Right cardiac atrium (tissue), 5 donors: ENCODE results near the gene NDUFS5. TPM values are rescaled to one million over a fixed set of nuclear protein-coding genes. Genes with fewer than 3 reads are reported as not detected.
"Not testable (repeated sequence)": the region's sequence is repeated elsewhere in the genome, so short reads cannot be mapped to it uniquely, and the experiment has no call there.

Source experiments
- ATAC-seq, 2 donors: fragments of 200-7000 bp; cut with Tn5 transposase; one replicate each; pipeline versions ENCODE4 v1.8.0 to v1.9.1; 2020; ENCODE audit warnings: moderate library complexity in 2 of 2, mild to moderate bottlenecking in 1 of 2
- DNase-seq, 3 donors: peaks; one replicate each; pipeline ENCODE4 v3.0.0-alpha.2; 2020
- H3K27ac ChIP-seq: one replicate; pipeline ENCODE4 v1.5.1; 2013; ENCODE audit warnings: mild to moderate bottlenecking, low read length, control low read depth, moderate library complexity
- H3K27me3 ChIP-seq: one replicate; pipeline ENCODE4 v1.6.1; 2013; ENCODE audit not compliant: control insufficient read depth, insufficient read depth
- H3K4me1 ChIP-seq: one replicate; pipeline ENCODE4 v1.6.1; 2013; ENCODE audit warnings: low read length; ENCODE audit not compliant: control insufficient read depth, insufficient read depth
- H3K4me3 ChIP-seq: one replicate; pipeline ENCODE4 v1.5.1; 2013; ENCODE audit warnings: low read length, control low read depth
- H3K9me3 ChIP-seq: one replicate; pipeline ENCODE4 v1.6.1; 2013; ENCODE audit warnings: low read length; ENCODE audit not compliant: control insufficient read depth
- WGBS: extraction: QIAGEN DNeasy Blood & Tissue Kit; methylation state at CpG from one replicate; pipeline ENCODE4 v1.1.7; 2013; 5-methylcytosine and 5-hydroxymethylcytosine counted together
- intact Hi-C, 4 donors: fragments of 100-400 bp; cut with DNase I; formaldehyde crosslinking; loops; one replicate each; pipeline versions ENCODE4 v1.11.0 to v1.14.0; 2022 to 2023
- long read RNA-seq, 4 donors: library from polyadenylated mRNA; unstranded; transcript quantifications; one replicate each; pipeline ENCODE4 v2.0.0, GENCODE V29; 2020 to 2021
- polyA plus RNA-seq: library from polyadenylated mRNA; stranded (reverse); fragments of 200-250 nt; gene quantifications from one replicate; pipeline ENCODE4 v1.2.3, GENCODE V29; 2013
- total RNA-seq, 4 donors: library from RNA; stranded (reverse); fragmentation: NEBNext Ultra II Directional; extraction: Animal tissue kit (Norgen Biotek cat#: 25700); gene quantifications; one replicate each; pipeline ENCODE4 v1.2.1, GENCODE V29; 2021
- donor health status: healthy with polysubstance abuse.
- donor health status: DM: no; HTN: yes; CAD: no.
- donor health status: DM: no; HTN: no; CAD: no.
- donor health status: DM: no; HTN: yes; CAD: no; lungs with severe emphysema.
- donor health status: DM: yes; HTN: yes; CAD: no.

The NDUFS5 gene
- total RNA-seq (100 to 1,000 TPM; 466 to 643 (median 510) TPM), polyA plus RNA-seq (2,285 TPM)
- long read RNA-seq, donor 1, transcript NDUFS5-201 (3 exons, 544 nt) = major isoform, 59 of 127 reads
- long read RNA-seq, donor 1, transcript NDUFS5-202 (3 exons, 548 nt) = minor isoform, 57 of 127 reads
- long read RNA-seq, donor 1, partial matches to known transcripts = 11 of 127 reads
- long read RNA-seq, donor 1, other reads (novel, unspliced or antisense) = 0 of 127 reads
- long read RNA-seq, donor 2, transcript NDUFS5-201 (3 exons, 544 nt) = major isoform, 95 of 185 reads
- long read RNA-seq, donor 2, transcript NDUFS5-202 (3 exons, 548 nt) = minor isoform, 80 of 185 reads
- long read RNA-seq, donor 2, partial matches to known transcripts = 10 of 185 reads
- long read RNA-seq, donor 2, other reads (novel, unspliced or antisense) = 0 of 185 reads
- long read RNA-seq, donor 3, transcript NDUFS5-201 (3 exons, 544 nt) = major isoform, 33 of 60 reads
- long read RNA-seq, donor 3, transcript NDUFS5-202 (3 exons, 548 nt) = minor isoform, 24 of 60 reads
- long read RNA-seq, donor 3, partial matches to known transcripts = 3 of 60 reads
- long read RNA-seq, donor 3, other reads (novel, unspliced or antisense) = 0 of 60 reads
- long read RNA-seq, donor 4, transcript NDUFS5-201 (3 exons, 544 nt) = major isoform, 77 of 135 reads
- long read RNA-seq, donor 4, transcript NDUFS5-202 (3 exons, 548 nt) = minor isoform, 49 of 135 reads
- long read RNA-seq, donor 4, partial matches to known transcripts = 9 of 135 reads
- long read RNA-seq, donor 4, other reads (novel, unspliced or antisense) = 0 of 135 reads

GRCh38 chr1:39026051-39026865, at the start of gene NDUFS5:
Gene NDUFS5 (plus strand): TSS chr1:39026350. CDS start chr1:39028725, 2,375 bp downstream.
- peaks cover 3% of the 10 kb centered on the region for H3K4me1 ChIP-seq
- DNase-seq (peak; percentile 94 to 97 (median 95)), ATAC-seq (peak; percentile 95)
- intact Hi-C loops = no loop called here
- H3K27ac ChIP-seq = peak within 1 kb of the TSS; percentile 98
- no peaks in the 10 kb centered on the region for H3K9me3 ChIP-seq
- WGBS = under 1% methylated on average over 47 of the region's 47 CpGs
- H3K4me3 ChIP-seq = peak within 1 kb of the TSS; percentile 80
- H3K27me3 ChIP-seq = no peaks in the 10 kb centered on the region

GRCh38 chr1:38977399-38978244, 48.5 kb upstream of the NDUFS5 start:
- H3K27me3 ChIP-seq, H3K27ac ChIP-seq, H3K4me3 ChIP-seq, H3K9me3 ChIP-seq, ATAC-seq, intact Hi-C loops, DNase-seq, H3K4me1 ChIP-seq: not testable (repeated sequence)
- 89% methylated on average over 12 of the region's 12 CpGs for WGBS

- H3K27ac ChIP-seq, H3K27me3 ChIP-seq, H3K9me3 ChIP-seq, ATAC-seq, H3K4me3 ChIP-seq, H3K4me1 ChIP-seq, intact Hi-C loops, DNase-seq: not testable (repeated sequence)
- WGBS = 91% methylated on average over 6 of the region's 6 CpGs
Observed at GRCh38 chr1:38978245-38978542, 48.0 kb upstream of the NDUFS5 start.

- 43% methylated on average over 1 of the region's 1 CpG for WGBS
- H3K4me3 ChIP-seq, ATAC-seq, H3K27ac ChIP-seq, H3K27me3 ChIP-seq, H3K4me1 ChIP-seq, intact Hi-C loops, H3K9me3 ChIP-seq, DNase-seq: not testable (repeated sequence)
Observed at GRCh38 chr1:38979380-38979779, 46.8 kb upstream of the NDUFS5 start.

GRCh38 chr1:38989979-38990378, 36.2 kb upstream of the NDUFS5 start:
- no peak overlapping the region for H3K27ac ChIP-seq
- no peak for ATAC-seq

GRCh38 chr1:38990386-38990737, 35.8 kb upstream of the NDUFS5 start:
- H3K4me3 ChIP-seq = peak overlapping the region; percentile 99
- no peaks in the 10 kb centered on the region for H3K9me3 ChIP-seq
- peak overlapping the region; percentile 98 for H3K27ac ChIP-seq
- ATAC-seq (no peak), DNase-seq (no peak)
- H3K27me3 ChIP-seq = no peaks in the 10 kb centered on the region
- peaks cover 6% of the 10 kb centered on the region for H3K4me1 ChIP-seq
- intact Hi-C loops = loop anchor here in 2 of 4 donors (10.0 kb wide), 1 partner anchor 126 kb away; no protein-coding TSS in a partner anchor
- 29% methylated on average over 5 of the region's 5 CpGs for WGBS

More at GRCh38 chr1:38989979-38990378, 36.2 kb upstream of the NDUFS5 start:
- intact Hi-C loops = loop anchor here in 2 of 4 donors (10.0 kb wide), 1 partner anchor 125 kb away; no protein-coding TSS in a partner anchor
- peaks cover 5% of the 10 kb centered on the region for H3K4me1 ChIP-seq
- no peaks in the 10 kb centered on the region for H3K27me3 ChIP-seq
- no peak overlapping the region for H3K4me3 ChIP-seq
- H3K9me3 ChIP-seq = no peaks in the 10 kb centered on the region
- WGBS = 50% methylated on average over 2 of the region's 2 CpGs
- no peak for DNase-seq

GRCh38 chr1:38990738-38991637, 35.2 kb upstream of the NDUFS5 start, which contains the start of gene AKIRIN1:
Gene AKIRIN1 (plus strand): TSS chr1:38991276. CDS start chr1:38991381, 105 bp downstream.
- Histone ChIP-seq H3K27me3 (no peaks in the 10 kb centered on the region), H3K4me1 (peaks cover 6% of the 10 kb centered on the region), H3K4me3 (peak within 1 kb of the TSS; percentile 99), H3K27ac (peak within 1 kb of the TSS; percentile 98), H3K9me3 (no peaks in the 10 kb centered on the region)
- peak; percentile 98 to 99 for ATAC-seq
- DNase-seq = peak; percentile 98 to 100 (median 99)
- WGBS = under 1% methylated on average over 76 of the region's 76 CpGs
- intact Hi-C loops = loop anchor here in 2 of 4 donors (10.0 kb wide), 1 partner anchor 126 kb away; no protein-coding TSS in a partner anchor

GRCh38 chr1:38991638-38992411, 34.3 kb upstream of the NDUFS5 start:
- H3K4me1 ChIP-seq = peaks cover 6% of the 10 kb centered on the region

More at GRCh38 chr1:38991638-38992411, 34.3 kb upstream of the NDUFS5 start:
- Histone ChIP-seq H3K27ac (peak overlapping the region; percentile 90), H3K27me3 (no peaks in the 10 kb centered on the region), H3K9me3 (no peaks in the 10 kb centered on the region), H3K4me3 (peak overlapping the region; percentile 99)
- DNase-seq = peak in 2 of 3 donors; percentile 55 to 71
- under 1% methylated on average over 30 of the region's 30 CpGs for WGBS
- ATAC-seq = peak; percentile 55 to 60
- intact Hi-C loops = loop anchor here in 2 of 4 donors (10.0 kb wide), 1 partner anchor 127 kb away; no protein-coding TSS in a partner anchor
